Colonic mucosa (tissue), 4 donors: ENCODE measurements around the gene MTERF4. TPM values are rescaled to one million over a fixed set of nuclear protein-coding genes. Genes with fewer than 3 reads are reported as not detected.

Experiments
- DNase-seq: peaks from one replicate; pipeline ENCODE4 v3.0.0-alpha.2; 2020
- H3K27ac ChIP-seq: fragments of 200-600 bp; one replicate; pipeline ENCODE4 v1.8.0; 2021
- H3K27me3 ChIP-seq: fragments of 200-600 bp; one replicate; pipeline ENCODE4 v1.8.0; 2021
- H3K36me3 ChIP-seq: fragments of 200-600 bp; one replicate; pipeline ENCODE4 v1.8.0; 2021
- H3K4me1 ChIP-seq: fragments of 200-600 bp; one replicate; pipeline ENCODE4 v1.8.0; 2021; ENCODE audit warnings: mild to moderate bottlenecking
- H3K4me3 ChIP-seq: fragments of 200-600 bp; one replicate; pipeline ENCODE4 v1.8.0; 2021
- H3K9ac ChIP-seq, 2 donors: one replicate each; pipeline ENCODE4 v1.7.0; 2013; ENCODE audit warnings: control low read depth in 2 of 2, low read depth in 2 of 2, low read length in 2 of 2
- H3K9me3 ChIP-seq: fragments of 200-600 bp; one replicate; pipeline ENCODE4 v1.8.0; 2021
- intact Hi-C: fragments of 100-400 bp; cut with DNase I; formaldehyde crosslinking; loops from one replicate; pipeline ENCODE4 v1.14.1; 2022
- total RNA-seq, 2 donors: library from RNA; stranded (reverse); fragmentation: NEBNext Ultra II Directional in 1 of 2; extraction: Animal tissue kit (Norgen Biotek cat#: 25700) in 1 of 2; gene quantifications; one replicate each; pipeline ENCODE4 v1.2.1, GENCODE V29; 2021
- TF ChIP-seq, protein P1 (sequence below): fragments of 200-600 bp; IDR thresholded peaks from one replicate; pipeline ENCODE4 v1.8.0; 2022; ENCODE audit warnings: antibody characterized with exemption, mild to moderate bottlenecking
- donor health status: healthy.
- donor health status: DM: no; HTN: no; CAD: no.
- donor health status: DM: no; HTN: no; CAD: no.

Gene MTERF4
- total RNA-seq, 2 donors from 2014 or later = 20.2 to 25.5 TPM

DNA sequence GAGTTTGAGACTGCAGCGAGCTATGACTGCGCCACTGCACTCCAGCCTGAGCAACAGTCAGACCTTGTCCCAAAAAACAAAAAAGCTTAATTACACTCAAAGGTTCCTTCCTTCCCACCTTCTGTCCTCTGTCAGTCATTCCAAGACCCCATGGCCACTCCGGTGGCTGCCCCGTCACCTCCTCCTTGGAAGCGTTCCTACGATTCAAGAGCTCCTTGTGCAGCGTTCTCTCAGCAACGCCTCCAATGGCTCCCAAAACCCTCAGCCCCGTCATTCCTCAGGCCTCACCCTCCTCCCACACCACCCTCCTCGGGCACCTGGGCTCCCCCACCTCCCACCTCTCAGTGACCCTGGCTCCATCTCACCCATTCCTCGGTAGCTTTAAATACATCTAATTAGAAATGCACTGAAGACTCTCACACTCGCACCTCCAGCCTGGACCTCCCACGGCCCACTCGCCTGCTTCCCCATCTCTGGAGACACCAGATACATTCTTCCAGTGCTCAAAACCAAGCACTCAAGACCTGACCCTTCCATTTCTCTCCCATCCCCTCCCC lies 39.2 kb upstream of the MTERF4 start:
- Histone ChIP-seq H3K27ac (no peak overlapping the region), H3K4me1 (no peaks in the 10 kb centered on the region), H3K9ac (no peak overlapping the region), H3K27me3 (no peaks in the 10 kb centered on the region), H3K4me3 (no peak overlapping the region), H3K36me3 (no peaks in the 10 kb centered on the region), H3K9me3 (no peaks in the 10 kb centered on the region)
- no peak for DNase-seq
- intact Hi-C loops = no loop called here
- TF ChIP-seq, protein P1, sequence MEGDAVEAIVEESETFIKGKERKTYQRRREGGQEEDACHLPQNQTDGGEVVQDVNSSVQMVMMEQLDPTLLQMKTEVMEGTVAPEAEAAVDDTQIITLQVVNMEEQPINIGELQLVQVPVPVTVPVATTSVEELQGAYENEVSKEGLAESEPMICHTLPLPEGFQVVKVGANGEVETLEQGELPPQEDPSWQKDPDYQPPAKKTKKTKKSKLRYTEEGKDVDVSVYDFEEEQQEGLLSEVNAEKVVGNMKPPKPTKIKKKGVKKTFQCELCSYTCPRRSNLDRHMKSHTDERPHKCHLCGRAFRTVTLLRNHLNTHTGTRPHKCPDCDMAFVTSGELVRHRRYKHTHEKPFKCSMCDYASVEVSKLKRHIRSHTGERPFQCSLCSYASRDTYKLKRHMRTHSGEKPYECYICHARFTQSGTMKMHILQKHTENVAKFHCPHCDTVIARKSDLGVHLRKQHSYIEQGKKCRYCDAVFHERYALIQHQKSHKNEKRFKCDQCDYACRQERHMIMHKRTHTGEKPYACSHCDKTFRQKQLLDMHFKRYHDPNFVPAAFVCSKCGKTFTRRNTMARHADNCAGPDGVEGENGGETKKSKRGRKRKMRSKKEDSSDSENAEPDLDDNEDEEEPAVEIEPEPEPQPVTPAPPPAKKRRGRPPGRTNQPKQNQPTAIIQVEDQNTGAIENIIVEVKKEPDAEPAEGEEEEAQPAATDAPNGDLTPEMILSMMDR = no peak

DNA sequence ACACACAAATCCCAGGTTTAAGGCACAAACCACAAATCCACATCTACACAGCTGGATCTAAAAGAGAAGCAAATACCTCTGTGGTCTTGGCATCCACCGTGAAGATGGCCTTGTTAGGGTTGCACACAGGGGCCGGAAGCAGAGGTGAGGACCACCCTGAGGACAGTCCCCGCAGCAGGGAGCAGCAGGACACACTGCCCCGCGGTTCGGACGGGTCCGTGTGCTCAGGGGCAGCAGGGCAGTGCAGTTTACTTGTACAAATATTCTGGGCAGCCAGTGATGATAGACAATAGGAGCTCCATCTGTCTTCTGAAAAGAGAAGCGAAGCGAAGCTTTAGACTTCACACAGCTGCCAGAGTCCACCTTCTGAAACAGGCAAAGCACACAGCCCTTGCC lies 38.4 kb upstream of the MTERF4 start:
- TF ChIP-seq, protein P1 = no peak
- no peaks in the 10 kb centered on the region for H3K36me3 ChIP-seq
- H3K4me3 ChIP-seq = no peak overlapping the region
- DNase-seq = no peak
- intact Hi-C loops = no loop called here
- no peaks in the 10 kb centered on the region for H3K4me1 ChIP-seq
- no peak overlapping the region for H3K27ac ChIP-seq
- no peaks in the 10 kb centered on the region for H3K27me3 ChIP-seq
- H3K9ac ChIP-seq = no peak overlapping the region
- no peaks in the 10 kb centered on the region for H3K9me3 ChIP-seq

DNA sequence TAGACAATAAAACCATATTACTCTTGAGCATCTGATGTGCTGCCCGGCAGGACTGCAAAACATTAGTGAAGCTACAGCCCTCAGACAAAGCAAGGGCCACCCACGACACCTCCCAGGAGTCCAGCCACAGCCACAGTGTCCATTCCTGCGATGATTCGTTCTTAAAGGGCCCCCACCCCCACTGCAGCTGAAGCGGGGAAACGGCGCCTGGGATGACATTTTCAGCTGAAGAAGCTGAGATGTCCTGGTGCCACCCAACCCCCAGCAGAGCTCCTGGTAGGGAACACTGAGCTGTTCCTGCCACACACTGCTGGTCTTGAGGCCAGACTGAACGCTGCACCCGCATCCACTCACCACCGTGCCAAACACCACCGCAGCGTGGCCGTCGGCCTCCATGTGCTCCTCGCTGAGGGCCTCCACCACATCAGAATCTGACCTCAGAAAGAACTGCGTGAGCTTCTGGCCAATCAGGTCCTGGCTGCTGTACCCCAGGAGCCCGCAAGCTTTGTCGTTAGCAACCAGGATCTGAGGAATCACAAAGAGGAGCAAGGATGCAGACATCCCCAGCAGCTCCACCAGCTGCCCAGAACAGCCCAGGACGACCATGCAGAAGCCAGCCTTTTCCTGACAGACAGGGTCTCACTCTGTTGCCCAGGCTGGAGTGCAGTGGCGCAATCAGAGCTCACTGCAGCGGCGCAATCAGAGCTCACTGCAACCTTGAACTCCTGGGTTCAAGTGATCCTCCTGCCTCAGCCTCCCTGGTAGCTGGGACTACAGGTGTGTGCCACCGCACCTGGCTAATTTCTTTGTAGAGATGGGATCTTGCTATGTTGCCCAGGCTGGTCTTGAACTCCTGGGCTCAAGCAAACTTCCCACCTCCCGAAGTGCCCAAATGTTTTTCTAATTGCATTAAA lies 37.7 kb upstream of the MTERF4 start:
- intact Hi-C loops = no loop called here
- H3K36me3 ChIP-seq = no peaks in the 10 kb centered on the region
- H3K27me3 ChIP-seq = no peaks in the 10 kb centered on the region
- H3K27ac ChIP-seq = no peak overlapping the region
- no peaks in the 10 kb centered on the region for H3K4me1 ChIP-seq
- TF ChIP-seq, protein P1 = no peak
- H3K4me3 ChIP-seq = no peak overlapping the region
- DNase-seq = no peak
- no peaks in the 10 kb centered on the region for H3K9me3 ChIP-seq
- no peak overlapping the region for H3K9ac ChIP-seq

DNA sequence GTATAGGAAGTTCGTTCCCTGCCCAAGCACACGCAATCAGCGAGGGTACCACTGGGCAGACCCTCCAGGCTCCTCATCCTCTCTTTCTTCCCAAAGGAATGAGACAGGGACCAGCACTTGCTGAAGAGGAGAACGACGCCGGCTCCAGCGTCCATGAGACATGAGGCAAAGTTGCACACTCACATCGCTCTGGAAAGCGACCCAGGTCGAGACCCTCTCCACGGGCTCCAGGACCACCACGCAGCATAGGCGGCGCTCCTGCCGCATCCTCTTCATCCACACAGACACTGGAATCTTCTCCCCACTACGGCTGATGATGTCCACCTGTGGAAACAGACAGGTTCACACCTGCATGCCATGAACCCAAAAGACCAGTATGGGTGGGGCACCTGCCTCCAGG lies 36.4 kb upstream of the MTERF4 start:
- H3K27ac ChIP-seq = no peak overlapping the region
- no peaks in the 10 kb centered on the region for H3K9me3 ChIP-seq
- no peaks in the 10 kb centered on the region for H3K27me3 ChIP-seq
- no peaks in the 10 kb centered on the region for H3K4me1 ChIP-seq
- H3K4me3 ChIP-seq = no peak overlapping the region
- no peak overlapping the region for H3K9ac ChIP-seq
- intact Hi-C loops = no loop called here
- H3K36me3 ChIP-seq = no peaks in the 10 kb centered on the region
- TF ChIP-seq, protein P1 = no peak
- DNase-seq = no peak

DNA sequence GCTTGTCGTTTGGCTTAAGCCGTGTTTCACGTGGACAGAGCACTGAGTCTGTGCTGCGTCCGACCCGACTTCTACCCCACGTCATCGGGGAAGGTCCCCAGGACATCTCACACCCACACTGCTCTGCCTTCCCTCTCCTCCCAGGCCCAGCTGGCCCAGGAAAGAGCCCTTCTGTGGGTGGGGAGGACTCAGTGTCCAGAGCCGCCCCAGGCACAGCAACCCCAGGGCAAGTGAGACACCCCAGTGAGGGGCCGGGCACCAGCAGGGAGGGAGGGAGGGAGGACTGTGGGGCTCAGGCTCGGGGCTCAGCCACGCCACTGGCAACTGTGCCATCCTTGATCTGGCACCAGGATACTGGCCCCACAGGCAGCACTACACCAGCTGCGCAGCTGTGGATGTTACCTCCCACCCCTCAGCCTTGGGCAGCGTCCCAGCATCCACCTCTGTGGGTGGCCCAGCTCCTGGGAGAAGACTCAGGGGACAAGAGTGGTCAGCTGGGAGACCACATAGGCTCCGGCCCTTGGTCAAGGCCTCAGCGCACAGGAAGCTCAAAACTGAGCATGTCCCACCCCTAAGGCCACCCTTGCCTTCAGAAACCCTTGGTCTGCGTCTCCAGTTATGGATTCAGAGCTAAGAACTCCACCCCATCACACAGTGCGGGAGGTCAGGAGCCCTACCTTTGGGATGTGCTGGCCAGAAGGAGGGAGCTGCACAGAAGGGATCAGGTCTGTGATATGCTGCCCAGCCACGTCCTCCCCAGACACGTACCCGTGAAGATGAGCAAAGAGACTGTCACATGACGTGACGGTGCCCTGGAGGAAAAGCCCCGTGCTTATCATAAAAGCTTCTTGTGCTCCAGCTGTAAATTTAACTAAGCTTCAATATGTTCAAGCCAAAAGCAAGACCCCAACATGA lies 35.4 kb upstream of the MTERF4 start:
- TF ChIP-seq, protein P1 = no peak
- H3K9ac ChIP-seq = no peak overlapping the region
- H3K9me3 ChIP-seq = no peaks in the 10 kb centered on the region
- no peaks in the 10 kb centered on the region for H3K36me3 ChIP-seq
- no peak for DNase-seq
- intact Hi-C loops = no loop called here
- no peaks in the 10 kb centered on the region for H3K27me3 ChIP-seq
- H3K4me3 ChIP-seq = no peak overlapping the region
- H3K27ac ChIP-seq = no peak overlapping the region
- H3K4me1 ChIP-seq = no peaks in the 10 kb centered on the region
